ENCODE results near the gene ZNF48. TPM values are rescaled to one million over a fixed set of nuclear protein-coding genes. Genes with fewer than 3 reads are reported as not detected.
"Not testable (repeated sequence)": the region's sequence is repeated elsewhere in the genome, so short reads cannot be mapped to it uniquely, and the experiment has no call there.

The ZNF48 gene
- total RNA-seq, 2 experiments from 2014 or later = 9.5 to 10.2 TPM

DNA sequence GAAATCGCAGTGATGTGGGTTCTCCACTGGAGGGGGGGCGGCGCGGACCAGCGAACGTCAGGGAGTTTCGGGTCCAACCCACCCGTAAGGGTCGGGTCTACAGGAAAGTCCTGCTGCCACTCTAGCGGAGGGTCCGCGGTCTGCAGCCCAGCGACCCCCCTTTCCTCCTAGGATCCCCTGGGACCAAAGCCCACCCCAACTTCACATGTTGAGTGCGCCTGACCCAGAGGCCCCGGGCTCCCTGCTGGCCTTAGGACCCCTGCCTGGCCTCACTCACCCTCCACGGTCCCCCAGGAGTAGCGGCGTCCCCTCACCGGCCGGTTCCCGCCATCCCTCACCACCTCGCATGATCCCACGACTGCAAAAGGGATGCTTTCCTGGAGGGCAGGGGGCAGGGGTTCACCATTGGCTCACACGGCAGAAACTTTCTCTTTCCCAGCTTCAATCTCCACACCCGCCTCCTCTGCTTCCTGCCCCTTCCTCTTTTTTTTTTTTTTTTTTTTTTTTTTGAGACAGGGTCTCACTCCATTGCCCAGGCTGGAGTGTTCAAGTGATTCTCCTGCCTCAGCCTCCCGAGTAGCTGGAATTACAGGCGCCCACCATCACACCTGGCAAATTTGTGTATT is 15.9 kb upstream of the ZNF48 start:
- Mint-ChIP-seq H3K36me3 (peaks cover 42% of the 10 kb centered on the region), H3K4me1 (peaks cover 47% of the 10 kb centered on the region), H3K9me3 (no peaks in the 10 kb centered on the region), H3K27ac (peak overlapping the region; percentile 100), H3K4me3 (peak overlapping the region; percentile 96), H3K27me3 (peaks cover 3% of the 10 kb centered on the region)
- no peak for DNase-seq

DNA sequence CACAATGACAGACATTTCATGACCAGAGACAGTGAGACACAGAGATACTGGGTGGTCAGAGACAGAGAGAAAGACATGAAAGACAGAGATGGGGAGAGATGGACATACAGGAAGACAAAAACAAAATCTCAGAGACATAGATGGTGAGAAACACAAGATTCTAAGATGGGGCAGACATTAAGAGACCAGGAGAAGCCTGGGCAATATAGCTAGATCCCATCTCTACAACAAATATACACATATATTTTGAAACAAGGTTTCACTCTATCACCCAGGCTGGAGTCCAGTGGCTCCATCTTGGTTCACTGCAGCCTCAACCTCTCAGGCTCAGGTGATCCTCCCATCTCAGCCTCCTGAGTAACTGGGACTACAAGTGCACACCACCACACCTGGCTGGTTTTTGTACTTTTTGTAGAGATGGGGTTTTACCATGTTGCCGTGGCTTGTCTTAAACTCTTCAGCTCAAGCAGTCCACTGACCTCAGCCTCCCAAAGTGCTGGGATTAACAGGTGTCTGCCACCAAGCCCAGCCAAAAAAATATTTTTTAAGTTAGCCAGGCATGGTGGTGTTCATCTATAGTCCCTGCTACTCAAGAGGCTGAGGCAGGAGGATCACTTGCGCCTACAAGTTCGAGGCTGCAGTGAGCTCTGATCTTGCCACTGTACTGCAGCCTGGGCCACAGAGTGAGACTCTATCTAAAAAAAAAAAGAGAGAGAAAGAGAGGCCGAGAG is 15.0 kb upstream of the ZNF48 start:
- H3K9me3 Mint-ChIP-seq = no peaks in the 10 kb centered on the region
- peaks cover 42% of the 10 kb centered on the region for H3K36me3 Mint-ChIP-seq
- peaks cover 47% of the 10 kb centered on the region for H3K4me1 Mint-ChIP-seq
- H3K4me3 Mint-ChIP-seq = peak overlapping the region; percentile 96
- no peak for DNase-seq
- H3K27me3 Mint-ChIP-seq = peaks cover 3% of the 10 kb centered on the region
- peak overlapping the region; percentile 100 for H3K27ac Mint-ChIP-seq

DNA sequence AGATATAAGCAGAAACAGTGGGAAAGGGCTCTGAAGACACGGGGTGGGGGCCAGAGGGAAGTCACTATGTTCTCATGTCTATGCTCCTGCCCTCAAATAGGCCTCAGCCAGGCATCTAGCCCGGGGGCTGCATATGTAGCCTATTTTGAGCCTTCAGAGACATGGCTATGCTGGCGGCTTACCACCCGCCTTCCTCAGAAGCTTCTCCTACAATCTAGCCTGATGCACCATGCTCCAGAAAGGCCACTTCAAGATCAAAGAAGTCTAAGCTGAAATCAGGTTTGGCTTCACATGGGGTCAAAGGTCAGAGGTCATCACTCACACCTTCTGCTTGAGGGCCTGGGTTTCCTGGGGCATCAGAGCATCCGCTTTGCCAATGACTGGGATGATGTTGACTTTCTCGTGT is 14.4 kb upstream of the ZNF48 start:
- Mint-ChIP-seq H3K27ac (peak overlapping the region; percentile 96), H3K36me3 (peaks cover 42% of the 10 kb centered on the region), H3K4me3 (peak overlapping the region; percentile 92), H3K9me3 (no peaks in the 10 kb centered on the region), H3K27me3 (peaks cover 3% of the 10 kb centered on the region), H3K4me1 (peaks cover 45% of the 10 kb centered on the region)
- no peak for DNase-seq

DNA sequence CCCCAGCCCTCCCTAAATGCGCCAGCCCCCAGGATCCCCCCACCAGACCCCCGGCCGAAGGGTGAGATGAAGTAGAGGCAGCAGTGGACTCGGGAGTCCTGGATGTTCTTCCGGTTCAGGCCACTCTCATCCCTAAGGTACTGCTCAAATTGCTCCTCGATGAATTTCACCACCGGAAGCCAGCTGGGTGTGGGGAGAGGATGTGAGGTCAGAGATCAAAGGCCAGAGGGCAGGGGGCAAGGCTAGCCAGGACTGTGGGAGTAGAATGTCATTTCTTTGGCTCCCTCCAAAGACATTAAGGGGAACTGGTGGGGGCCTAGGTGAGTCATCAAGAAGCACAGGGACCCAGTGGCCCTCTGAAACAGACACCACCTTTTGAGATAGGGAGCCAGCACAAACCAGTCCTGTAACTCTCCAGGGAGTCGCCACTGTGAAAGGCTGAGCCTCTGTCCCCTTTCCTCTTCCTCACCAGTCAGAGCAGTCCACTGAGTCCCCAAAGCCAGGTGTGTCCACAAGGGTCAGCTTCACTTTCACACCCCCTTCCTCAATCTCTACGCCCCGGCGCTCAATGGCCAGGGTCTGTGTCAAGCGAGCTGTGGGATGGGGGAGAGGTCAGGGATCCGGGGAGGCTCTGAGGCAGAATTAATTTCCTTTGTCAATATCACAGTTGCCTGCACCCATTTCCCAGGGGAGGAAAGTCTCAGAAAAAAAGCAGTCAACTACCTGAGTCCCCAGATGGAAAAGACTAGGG is 13.8 kb upstream of the ZNF48 start:
- DNase-seq = peak; percentile 39
- Mint-ChIP-seq H3K36me3 (peaks cover 42% of the 10 kb centered on the region), H3K4me3 (peak overlapping the region; percentile 92), H3K27me3 (peaks cover 3% of the 10 kb centered on the region), H3K9me3 (no peaks in the 10 kb centered on the region), H3K4me1 (peaks cover 45% of the 10 kb centered on the region), H3K27ac (peak overlapping the region; percentile 96)

DNA sequence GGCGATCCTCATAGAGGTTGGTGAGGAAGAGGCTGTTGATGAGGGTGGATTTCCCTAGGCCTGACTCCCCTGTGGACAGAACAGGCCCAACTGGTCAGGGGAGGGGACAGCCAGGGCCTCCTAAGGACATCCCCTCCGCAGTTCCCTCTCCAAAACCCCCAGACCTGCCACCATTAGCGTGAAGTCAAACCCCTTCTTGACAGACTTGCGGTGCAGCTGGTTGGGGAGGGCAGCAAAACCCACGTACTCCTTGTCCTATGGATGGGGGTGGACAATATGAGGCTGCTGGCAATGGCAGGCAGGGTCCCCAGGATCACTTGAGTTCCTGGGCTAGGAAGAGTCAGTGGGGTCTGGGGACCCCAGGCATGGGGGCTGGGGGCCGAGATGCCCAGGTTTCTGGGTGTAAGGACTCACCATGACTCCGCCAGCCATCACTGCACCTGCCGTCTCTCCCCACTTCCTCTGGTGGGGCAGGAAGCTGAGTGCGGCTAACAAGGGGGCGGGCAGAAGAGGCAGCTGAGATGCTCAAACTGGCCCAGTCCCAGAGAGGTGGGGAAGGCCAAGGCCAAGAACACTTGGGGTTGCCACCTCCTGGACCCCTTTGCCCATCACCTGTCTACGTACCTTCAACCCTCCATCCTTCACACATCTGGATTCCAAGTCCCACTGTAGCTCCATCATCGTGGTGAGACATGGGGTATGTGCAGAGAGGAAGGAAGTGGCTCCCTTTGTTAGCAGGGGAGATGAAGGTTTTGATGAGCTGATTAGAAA is 12.9 kb upstream of the ZNF48 start, which contains the start of gene SEPTIN1:
Gene SEPTIN1 (minus strand): TSS at position 451 of the 771 bp plus-strand sequence. CDS start 19 bp downstream, at position 432.
- DNase-seq = peak; percentile 79
- H3K36me3 Mint-ChIP-seq = peaks cover 39% of the 10 kb centered on the region
- peak within 1 kb of the TSS; percentile 92 for H3K4me3 Mint-ChIP-seq
- H3K9me3 Mint-ChIP-seq = no peaks in the 10 kb centered on the region
- peak within 1 kb of the TSS; percentile 96 for H3K27ac Mint-ChIP-seq
- peaks cover 41% of the 10 kb centered on the region for H3K4me1 Mint-ChIP-seq
- peaks cover 3% of the 10 kb centered on the region for H3K27me3 Mint-ChIP-seq

DNA sequence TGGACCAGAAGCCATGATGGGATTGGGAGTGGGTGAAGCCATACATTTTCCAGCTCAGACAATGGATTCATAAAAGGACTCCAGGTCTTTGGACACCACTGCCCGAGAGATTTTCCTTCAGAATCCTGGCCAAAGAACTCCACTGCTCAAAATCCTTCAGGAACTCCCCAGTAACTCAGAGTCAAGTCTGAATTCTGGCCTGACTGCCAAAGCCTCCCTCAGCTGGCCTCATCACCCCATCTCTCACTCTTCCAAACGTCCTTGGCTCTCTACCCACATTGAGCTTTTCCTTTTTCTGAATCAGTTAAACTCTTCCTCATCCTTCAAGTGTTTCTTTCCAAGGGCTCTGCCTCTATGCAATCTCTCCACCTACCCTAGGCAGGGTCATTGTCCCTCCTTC is 11.7 kb upstream of the ZNF48 start:
- Mint-ChIP-seq H3K4me3 (peak overlapping the region; percentile 92), H3K9me3 (no peaks in the 10 kb centered on the region), H3K36me3 (peaks cover 35% of the 10 kb centered on the region), H3K4me1 (peaks cover 32% of the 10 kb centered on the region), H3K27me3 (no peaks in the 10 kb centered on the region), H3K27ac (peak overlapping the region; percentile 96)
- no peak for DNase-seq

DNA sequence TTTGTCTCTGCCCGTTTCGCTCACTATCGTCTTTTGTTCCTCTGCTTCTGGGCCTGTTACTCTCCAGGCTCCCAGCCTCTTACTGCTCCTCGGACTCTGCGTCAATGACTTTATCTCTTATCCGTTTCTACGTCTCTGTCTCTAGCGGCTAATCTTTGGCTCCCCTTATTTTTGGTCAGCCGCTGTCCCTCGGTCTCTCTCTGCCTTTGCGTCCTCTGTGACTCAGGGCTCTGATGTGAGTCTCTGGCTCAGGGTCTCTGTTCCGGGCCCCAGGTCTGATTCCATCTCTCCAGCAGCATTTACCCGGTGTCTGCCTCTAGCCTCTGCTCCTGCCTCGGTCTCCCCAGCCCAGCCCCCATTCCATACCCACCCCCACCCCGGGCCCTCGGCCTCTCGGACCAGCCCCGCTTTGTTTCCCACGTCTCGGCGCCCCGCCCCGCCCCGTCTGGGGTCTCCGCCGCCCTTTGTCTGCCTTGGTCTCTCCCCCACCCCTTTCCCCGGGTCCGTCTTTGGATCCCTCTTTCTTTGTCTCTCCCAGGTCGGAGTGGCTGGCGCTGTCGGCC is 547 bp upstream of the ZNF48 start:
- Mint-ChIP-seq H3K36me3 (peaks cover 10% of the 10 kb centered on the region), H3K4me3 (peak overlapping the region; percentile 94), H3K9me3 (no peaks in the 10 kb centered on the region), H3K27me3 (no peaks in the 10 kb centered on the region), H3K4me1 (peaks cover 33% of the 10 kb centered on the region), H3K27ac (peak overlapping the region; percentile 88)
- no peak for DNase-seq

DNA sequence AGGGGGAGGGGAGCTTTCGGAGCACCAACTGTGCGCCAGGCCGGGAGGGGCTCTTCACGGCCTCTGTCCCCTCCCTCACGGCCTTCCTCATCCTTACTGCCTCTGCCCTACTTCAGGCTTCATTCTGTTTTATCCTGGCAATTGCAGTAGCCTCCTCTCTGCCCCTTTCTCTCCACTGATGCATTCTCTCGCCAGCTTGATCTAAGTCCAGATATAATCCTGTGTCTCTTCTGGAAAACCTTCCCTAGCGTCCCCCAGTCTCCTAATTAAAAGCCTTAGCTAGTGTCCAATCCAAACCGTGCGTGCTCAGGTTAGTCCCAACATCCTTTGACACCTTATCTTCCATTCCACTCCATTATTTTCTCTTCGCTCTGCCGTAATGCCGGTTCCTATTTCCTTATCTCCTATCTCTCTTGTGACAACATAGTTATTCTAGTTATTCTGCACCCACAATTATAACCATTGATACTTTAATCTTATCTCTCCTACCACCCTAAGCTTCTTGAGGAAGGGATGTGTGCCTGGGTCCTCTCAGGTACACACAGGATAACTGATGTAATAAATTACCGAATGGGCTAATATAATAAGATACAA is 869 bp downstream of the ZNF48 start:
- Mint-ChIP-seq H3K36me3 (peaks cover 10% of the 10 kb centered on the region), H3K27me3 (no peaks in the 10 kb centered on the region), H3K4me3 (peak overlapping the region; percentile 90), H3K27ac (peak overlapping the region; percentile 80), H3K4me1 (peaks cover 41% of the 10 kb centered on the region), H3K9me3 (no peaks in the 10 kb centered on the region)
- DNase-seq = no peak

DNA sequence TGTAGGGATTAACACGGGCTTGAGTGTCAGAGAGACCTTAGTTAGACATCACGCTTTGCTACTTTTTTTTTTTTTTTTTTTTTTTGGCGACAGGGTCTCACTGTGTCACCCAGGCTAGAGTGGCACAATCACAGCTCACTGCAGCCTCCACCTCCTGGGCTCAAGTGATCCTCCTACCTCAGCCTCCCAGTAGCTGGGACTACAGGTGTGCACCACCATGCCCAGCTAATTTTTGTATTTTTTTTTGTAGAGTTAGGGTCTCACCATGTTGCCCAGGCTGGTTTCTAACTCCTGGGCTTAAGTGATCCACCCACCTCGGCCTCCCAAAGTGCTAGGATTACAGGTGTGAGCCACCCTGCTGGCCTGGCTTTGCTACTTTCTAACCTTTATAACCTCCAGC is 1.4 kb downstream of the ZNF48 start:
- Mint-ChIP-seq H3K4me3 (peak overlapping the region; percentile 90), H3K36me3 (peaks cover 10% of the 10 kb centered on the region), H3K4me1 (peaks cover 44% of the 10 kb centered on the region)
- H3K9me3 Mint-ChIP-seq, DNase-seq, H3K27ac Mint-ChIP-seq, H3K27me3 Mint-ChIP-seq: not testable (repeated sequence)

DNA sequence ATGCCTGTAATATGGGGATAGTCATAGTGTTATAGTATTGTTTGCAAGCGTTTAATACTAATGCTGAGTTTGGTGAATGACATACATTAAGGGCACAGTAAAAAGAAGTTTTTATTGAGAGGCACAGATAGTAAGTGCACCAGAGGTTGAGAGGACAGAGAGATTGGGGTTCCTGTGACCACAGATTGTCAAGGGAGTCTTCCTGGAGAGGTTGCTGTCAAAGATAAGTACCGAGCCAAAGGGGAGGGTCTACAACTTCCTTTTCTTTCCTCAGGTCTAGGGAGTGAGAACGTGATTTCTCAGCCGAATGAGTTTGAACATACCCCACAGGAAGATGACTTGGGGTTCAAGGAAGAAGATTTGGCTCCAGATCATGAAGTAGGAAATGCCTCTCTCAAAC is 1.8 kb downstream of the ZNF48 start:
- H3K9me3 Mint-ChIP-seq = no peaks in the 10 kb centered on the region
- peaks cover 10% of the 10 kb centered on the region for H3K36me3 Mint-ChIP-seq
- H3K4me3 Mint-ChIP-seq = peak overlapping the region; percentile 90
- no peak overlapping the region for H3K27ac Mint-ChIP-seq
- H3K4me1 Mint-ChIP-seq = peaks cover 46% of the 10 kb centered on the region
- no peak for DNase-seq
- H3K27me3 Mint-ChIP-seq = no peaks in the 10 kb centered on the region

DNA sequence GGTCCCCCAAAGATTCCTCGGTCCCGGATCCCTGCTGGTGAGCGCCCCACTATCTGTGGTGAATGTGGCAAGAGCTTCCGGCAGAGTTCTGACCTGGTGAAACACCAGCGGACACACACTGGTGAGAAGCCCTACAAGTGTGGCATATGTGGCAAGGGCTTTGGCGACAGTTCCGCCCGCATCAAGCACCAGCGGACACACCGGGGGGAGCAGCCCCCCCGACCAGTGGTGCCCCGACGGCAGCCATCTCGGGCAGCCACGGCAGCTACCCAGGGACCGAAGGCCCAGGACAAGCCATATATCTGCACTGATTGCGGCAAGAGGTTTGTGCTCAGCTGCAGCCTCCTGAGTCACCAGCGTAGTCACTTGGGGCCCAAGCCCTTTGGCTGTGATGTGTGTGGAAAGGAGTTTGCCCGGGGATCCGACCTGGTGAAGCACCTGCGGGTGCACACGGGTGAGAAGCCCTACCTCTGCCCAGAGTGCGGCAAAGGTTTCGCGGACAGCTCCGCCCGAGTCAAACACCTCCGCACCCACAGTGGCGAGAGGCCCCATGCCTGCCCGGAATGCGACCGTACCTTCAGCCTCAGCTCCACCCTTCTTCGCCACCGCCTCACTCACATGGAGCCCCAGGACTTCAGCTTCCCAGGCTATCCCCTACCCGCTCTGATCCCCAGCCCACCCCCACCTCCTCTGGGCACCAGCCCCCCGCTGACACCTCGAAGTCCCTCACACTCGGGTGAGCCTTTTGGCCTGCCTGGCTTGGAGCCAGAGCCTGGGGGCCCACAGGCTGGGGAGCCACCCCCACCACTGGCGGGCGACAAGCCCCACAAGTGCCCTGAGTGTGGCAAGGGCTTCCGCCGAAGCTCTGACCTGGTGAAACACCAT is 2.8 kb downstream of the ZNF48 start:
- H3K4me1 Mint-ChIP-seq = peaks cover 46% of the 10 kb centered on the region
- no peaks in the 10 kb centered on the region for H3K9me3 Mint-ChIP-seq
- no peak overlapping the region for H3K27ac Mint-ChIP-seq
- no peaks in the 10 kb centered on the region for H3K27me3 Mint-ChIP-seq
- DNase-seq = no peak
- peaks cover 10% of the 10 kb centered on the region for H3K36me3 Mint-ChIP-seq
- no peak overlapping the region for H3K4me3 Mint-ChIP-seq

DNA sequence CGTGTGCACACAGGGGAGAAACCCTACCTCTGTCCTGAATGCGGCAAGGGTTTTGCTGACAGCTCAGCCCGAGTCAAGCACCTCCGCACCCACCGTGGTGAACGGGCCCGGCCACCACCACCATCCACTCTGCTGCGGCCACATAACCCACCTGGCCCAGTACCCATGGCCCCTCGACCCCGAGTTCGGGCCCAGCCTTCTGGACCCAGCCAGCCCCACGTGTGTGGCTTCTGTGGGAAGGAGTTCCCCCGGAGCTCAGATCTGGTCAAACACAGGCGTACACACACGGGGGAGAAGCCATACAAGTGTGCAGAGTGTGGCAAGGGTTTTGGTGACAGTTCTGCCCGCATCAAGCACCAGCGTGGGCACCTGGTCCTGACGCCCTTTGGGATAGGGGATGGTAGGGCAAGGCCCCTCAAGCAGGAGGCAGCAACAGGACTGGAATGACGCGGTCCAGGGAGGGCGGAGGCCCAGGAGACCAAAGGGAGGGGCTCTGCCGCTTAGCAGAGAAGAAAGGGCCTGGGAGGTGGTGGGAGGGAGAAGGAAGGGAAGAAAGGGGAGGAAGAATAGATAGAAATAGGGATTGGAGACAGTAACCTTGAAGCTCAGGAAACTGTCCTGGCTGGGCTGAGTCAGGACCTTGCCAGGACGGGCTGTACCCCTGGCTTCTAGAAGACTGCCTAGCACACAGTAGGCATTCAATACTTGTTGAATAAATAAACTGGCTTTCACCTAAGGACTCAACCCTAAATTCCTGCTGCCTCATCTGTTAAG is 3.6 kb downstream of the ZNF48 start:
- Mint-ChIP-seq H3K27me3 (no peaks in the 10 kb centered on the region), H3K4me1 (peaks cover 46% of the 10 kb centered on the region), H3K27ac (no peak overlapping the region), H3K9me3 (no peaks in the 10 kb centered on the region), H3K36me3 (peaks cover 10% of the 10 kb centered on the region), H3K4me3 (peak overlapping the region; percentile 24)
- DNase-seq = no peak

Measured in activated naive CD8-positive, alpha-beta T cell treated with anti-CD3 and anti-CD28 coated beads for 36 hours (primary cell).